IMR-90 (cell line): ENCODE measurements around the gene SHB. TPM values are rescaled to one million over a fixed set of nuclear protein-coding genes. Genes with fewer than 3 reads are reported as not detected.

Source experiments
- ATAC-seq: fragments of 200-7000 bp; cut with Tn5 transposase; 2 replicates; pipeline ENCODE4 v1.9.1; 2020; ENCODE audit warnings: low read depth, mild to moderate bottlenecking, moderate library complexity
- BruUV-seq: library from RNA; stranded (reverse); fragments of 400-500 nt; replicated peaks from 2 replicates; lab custom pipeline; 2021; lab: Mats Ljungman, UMichigan
- CTCF ChIA-PET: fragments of 300-600 bp; formaldehyde crosslinking; extraction: SDS; loops from one replicate; lab custom pipeline; 2021; ENCODE audit warnings: antibody characterized with exemption; lab: Yijun Ruan, JAX
- POLR2A ChIA-PET: fragments of 300-600 bp; sonication (Branson Sonifier 250); formaldehyde crosslinking; loops from one replicate; lab custom pipeline; 2022; ENCODE audit warnings: antibody characterized with exemption; ENCODE audit not compliant: unreplicated experiment; lab: Charles Lee
- DNase-seq: peaks from one replicate; pipeline ENCODE4 v3.0.0; 2013
- H2AFZ ChIP-seq: replicated peaks from 2 replicates; pipeline ENCODE3; 2013; ENCODE audit warnings: low read length, mild to moderate bottlenecking; ENCODE audit not compliant: poor library complexity
- H2AK5ac ChIP-seq: 2 replicates; pipeline ENCODE4 v1.6.1; 2013; ENCODE audit warnings: low read depth, low read length, inconsistent platforms
- H2AK9ac ChIP-seq: replicated peaks from 2 replicates; pipeline ENCODE3; 2013; ENCODE audit warnings: mild to moderate bottlenecking, low read depth, low read length, moderate library complexity; ENCODE audit not compliant: poor library complexity
- H2BK120ac ChIP-seq: 2 replicates; pipeline ENCODE4 v1.6.1; 2013; ENCODE audit warnings: low read depth, low read length, inconsistent platforms
- H2BK15ac ChIP-seq: 3 replicates; pipeline ENCODE4 v1.6.1; 2013; ENCODE audit warnings: low read depth, low read length, inconsistent platforms
- H2BK20ac ChIP-seq: 2 replicates; pipeline ENCODE4 v1.6.1; 2013; ENCODE audit warnings: low read depth, mild to moderate bottlenecking, inconsistent platforms, low read length, moderate library complexity
- H2BK5ac ChIP-seq: 2 replicates; pipeline ENCODE4 v1.6.1; 2013; ENCODE audit warnings: mild to moderate bottlenecking, low read depth, low read length, inconsistent platforms; ENCODE audit not compliant: poor library complexity, severe bottlenecking
- H3K14ac ChIP-seq: replicated peaks from 2 replicates; pipeline ENCODE4 v1.6.1; 2013; ENCODE audit warnings: low read depth, low read length, inconsistent platforms
- H3K18ac ChIP-seq: 2 replicates; pipeline ENCODE4 v1.6.1; 2013; ENCODE audit warnings: low read depth, low read length, control low read depth
- H3K23ac ChIP-seq: 2 replicates; pipeline ENCODE4 v1.6.1; 2013; ENCODE audit warnings: low read depth, low read length, inconsistent platforms
- H3K27ac ChIP-seq: 2 replicates; pipeline ENCODE4 v1.5.1; 2013; ENCODE audit warnings: mild to moderate bottlenecking, control low read depth, low read length; ENCODE audit not compliant: insufficient read depth
- H3K27me3 ChIP-seq: 2 replicates; pipeline ENCODE4 v1.6.1; 2013; ENCODE audit warnings: low read length; ENCODE audit not compliant: control insufficient read depth, insufficient read depth
- H3K36me3 ChIP-seq: 2 replicates; pipeline ENCODE4 v1.6.1; 2013; ENCODE audit warnings: low read length, mixed read lengths; ENCODE audit not compliant: control insufficient read depth, insufficient read depth
- H3K4ac ChIP-seq: 2 replicates; pipeline ENCODE4 v1.6.1; 2013; ENCODE audit warnings: low read depth, low read length, inconsistent platforms
- H3K4me1 ChIP-seq: 2 replicates; pipeline ENCODE4 v1.6.1; 2013; ENCODE audit warnings: low read length, mixed read lengths; ENCODE audit not compliant: control insufficient read depth, insufficient read depth
- H3K4me2 ChIP-seq: 2 replicates; pipeline ENCODE4 v1.6.1; 2013; ENCODE audit warnings: low read depth, mild to moderate bottlenecking, control low read depth, low read length, moderate library complexity
- H3K4me3 ChIP-seq: 2 replicates; pipeline ENCODE4 v1.5.1; 2013; ENCODE audit warnings: low read depth, mild to moderate bottlenecking, control low read depth, low read length, moderate library complexity; ENCODE audit not compliant: insufficient read depth
- H3K56ac ChIP-seq: 2 replicates; pipeline ENCODE4 v1.6.1; 2013; ENCODE audit warnings: low read length, inconsistent platforms; ENCODE audit not compliant: insufficient read depth; ENCODE audit errors: extremely low read depth
- H3K79me1 ChIP-seq, 2 experiments: 2 replicates each; pipeline ENCODE4 v1.6.1; 2013; ENCODE audit warnings: low read length in 2 of 2, inconsistent platforms in 1 of 2, low read depth in 1 of 2
- H3K9ac ChIP-seq: 2 replicates; pipeline ENCODE4 v1.6.1; 2013; ENCODE audit warnings: low read depth, low read length, control low read depth
- H3K9me1 ChIP-seq: 2 replicates; pipeline ENCODE4 v1.6.1; 2013; ENCODE audit warnings: low read length, inconsistent platforms; ENCODE audit not compliant: insufficient read depth
- H3K9me3 ChIP-seq: 2 replicates; pipeline ENCODE4 v1.6.1; 2013; ENCODE audit warnings: low read length; ENCODE audit not compliant: control insufficient read depth, insufficient read depth
- H4K20me1 ChIP-seq: 2 replicates; pipeline ENCODE4 v1.6.1; 2013; ENCODE audit warnings: low read length, inconsistent platforms; ENCODE audit not compliant: insufficient read depth
- H4K5ac ChIP-seq: 2 replicates; pipeline ENCODE4 v1.6.1; 2013; ENCODE audit warnings: mild to moderate bottlenecking, low read depth, low read length, control low read depth
- H4K8ac ChIP-seq, 2 experiments: 2 replicates each; pipeline ENCODE4 v1.6.1; 2013; ENCODE audit warnings: low read depth in 2 of 2, low read length in 2 of 2, control low read depth in 1 of 2, inconsistent platforms in 1 of 2
- H4K91ac ChIP-seq: 2 replicates; pipeline ENCODE4 v1.6.1; 2013; ENCODE audit warnings: low read depth, low read length, inconsistent platforms; ENCODE audit not compliant: insufficient read depth
- BHLHE40 ChIP-seq: fragments of 150-350 bp; IDR thresholded peaks from 2 replicates; pipeline ENCODE4 v1.6.1; 2016; ENCODE audit warnings: mild to moderate bottlenecking, low read depth, low read length
- CHD1 ChIP-seq: IDR thresholded peaks from 2 replicates; pipeline ENCODE4 v1.6.1; 2012; ENCODE audit warnings: low read depth, low read length, improper control_type of control experiment
- MAFK ChIP-seq: IDR thresholded peaks from 2 replicates; pipeline ENCODE4 v1.6.1; 2012; ENCODE audit warnings: low read depth, low read length, improper control_type of control experiment
- MAZ ChIP-seq: IDR thresholded peaks from 2 replicates; pipeline ENCODE4 v1.6.1; 2012; ENCODE audit warnings: low read depth, mild to moderate bottlenecking, low read length, improper control_type of control experiment, moderate library complexity, borderline replicate concordance
- MXI1 ChIP-seq: IDR thresholded peaks from 2 replicates; pipeline ENCODE4 v1.6.1; 2012; ENCODE audit warnings: low read depth, mild to moderate bottlenecking, low read length, moderate library complexity, borderline replicate concordance
- NFE2L2 ChIP-seq: fragments of 150-350 bp; IDR thresholded peaks from 2 replicates; pipeline ENCODE4 v1.6.1; 2016; ENCODE audit warnings: low read depth, mild to moderate bottlenecking, low read length
- POLR2A ChIP-seq: IDR thresholded peaks from 2 replicates; pipeline ENCODE4 v1.6.1; 2012; ENCODE audit warnings: mild to moderate bottlenecking, low read depth, low read length
- RFX5 ChIP-seq: IDR thresholded peaks from 2 replicates; pipeline ENCODE4 v1.8.0; 2012; ENCODE audit warnings: low read depth, mild to moderate bottlenecking, low read length, moderate library complexity
- SMC3 ChIP-seq: fragments of 150-350 bp; IDR thresholded peaks from 2 replicates; pipeline ENCODE4 v1.6.1; 2016; ENCODE audit warnings: low read depth, mild to moderate bottlenecking, antibody characterized with exemption, low read length, moderate library complexity
- WGBS, 2 experiments: methylation state at CpG; one replicate each; pipeline versions ENCODE4 v1.1.5 to v1.1.7; 2013; ENCODE audit warnings: missing lambda C conversion rate in 2 of 2; ENCODE audit not compliant: insufficient read length in 1 of 2; ENCODE audit errors: extremely low coverage in 2 of 2; 5-methylcytosine and 5-hydroxymethylcytosine counted together
- dilution Hi-C: fragments of 300-500 bp; cut with HindIII; formaldehyde crosslinking; loops from one replicate; pipeline ENCODE4 v1.14.3; 2018; ENCODE audit warnings: low sequenced_read_pairs; ENCODE audit not compliant: unreplicated experiment
- in situ Hi-C: fragments of 300-500 bp; cut with MboI; formaldehyde crosslinking; loops from 3 replicates; pipeline ENCODE4 v1.14.3; 2019; ENCODE audit warnings: low sequenced_read_pairs, inconsistent platforms, mixed read lengths
- intact Hi-C: fragments of 100-400 bp; cut with micrococcal nuclease; formaldehyde crosslinking; loops from 2 replicates; pipeline ENCODE4 v1.10.0; 2022
- polyA plus RNA-seq, 3 experiments: library from polyadenylated mRNA; depleted of rRNA; stranded (reverse); fragments of >200 nt; gene quantifications; 2 replicates each; pipeline ENCODE4 v1.2.3, GENCODE V29; 2012; ENCODE audit warnings: low replicate concordance in 1 of 3
- total RNA-seq: library from RNA; depleted of rRNA; stranded (reverse); fragments of >200 nt; gene quantifications from 2 replicates; pipeline ENCODE4 v1.2.3, GENCODE V29; 2012
- TF ChIP-seq, protein P1 (sequence below): fragments of 150-350 bp; IDR thresholded peaks from 2 replicates; pipeline ENCODE4 v1.6.1; 2016; ENCODE audit warnings: low read depth, mild to moderate bottlenecking, low read length, moderate library complexity, borderline replicate concordance
- TF ChIP-seq, protein P2 (sequence below): fragments of 150-350 bp; IDR thresholded peaks from 2 replicates; pipeline ENCODE4 v1.6.1; 2017; ENCODE audit warnings: mild to moderate bottlenecking, antibody characterized with exemption, low read length, low read depth
- TF ChIP-seq, protein P3 (sequence below): conservative IDR thresholded peaks from 2 replicates; pipeline ENCODE4 v1.5.1; 2012; ENCODE audit warnings: mild to moderate bottlenecking, low read depth, low read length, improper control_type of control experiment

Gene SHB
- total and polyA plus RNA-seq, 2 of the 4 experiments (the other 2 are of a cell fraction), result 6.1 to 20.4 TPM

DNA sequence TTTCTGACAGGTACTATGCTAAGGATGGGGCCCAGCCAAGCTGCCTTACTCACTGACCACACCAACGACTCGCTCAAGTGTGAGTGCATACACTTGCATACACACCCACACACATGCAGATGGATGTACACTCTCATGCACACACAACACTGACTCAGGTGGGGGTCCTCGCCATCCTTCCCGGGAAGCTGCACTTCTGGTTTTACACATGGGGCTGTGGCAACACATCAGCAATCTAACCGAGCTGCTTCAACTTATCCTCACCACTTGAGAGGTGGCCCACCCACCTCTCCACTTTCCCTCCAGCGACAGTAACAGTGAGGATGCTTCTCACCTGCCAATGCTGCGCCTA is 97.9 kb downstream of the SHB start:
- peak overlapping the region; percentile 11 for H2AK9ac ChIP-seq
- ChIA-PET CTCF (no interaction called here), POLR2A (no interaction called here)
- peaks cover 51 to 89% of the 10 kb centered on the region in 2 experiments for H3K79me1 ChIP-seq
- no peak overlapping the region for H3K56ac ChIP-seq
- H2BK5ac ChIP-seq, result no peak overlapping the region
- H3K23ac ChIP-seq, result peak overlapping the region; percentile 4; the same call in 1 of the 2 replicates
- H3K18ac ChIP-seq, result no peak overlapping the region
- H4K8ac ChIP-seq, result no peak overlapping the region
- no peak overlapping the region for H2BK15ac ChIP-seq
- H2BK20ac ChIP-seq, result no peak overlapping the region
- H2BK120ac ChIP-seq, result no peak overlapping the region
- H3K27me3 ChIP-seq, result no peaks in the 10 kb centered on the region
- 65% methylated on average over 3 of the region's 7 CpGs; no CpG with 5 or more reads in 1 of the 2 experiments for WGBS, 2 experiments
- peaks cover 55% of the 10 kb centered on the region for H3K9me1 ChIP-seq
- no peak overlapping the region for H4K5ac ChIP-seq
- BruUV-seq, result no TSS peak
- DNase-seq (peak; percentile 72), ATAC-seq (no peak)
- TF ChIP-seq, protein P1, sequence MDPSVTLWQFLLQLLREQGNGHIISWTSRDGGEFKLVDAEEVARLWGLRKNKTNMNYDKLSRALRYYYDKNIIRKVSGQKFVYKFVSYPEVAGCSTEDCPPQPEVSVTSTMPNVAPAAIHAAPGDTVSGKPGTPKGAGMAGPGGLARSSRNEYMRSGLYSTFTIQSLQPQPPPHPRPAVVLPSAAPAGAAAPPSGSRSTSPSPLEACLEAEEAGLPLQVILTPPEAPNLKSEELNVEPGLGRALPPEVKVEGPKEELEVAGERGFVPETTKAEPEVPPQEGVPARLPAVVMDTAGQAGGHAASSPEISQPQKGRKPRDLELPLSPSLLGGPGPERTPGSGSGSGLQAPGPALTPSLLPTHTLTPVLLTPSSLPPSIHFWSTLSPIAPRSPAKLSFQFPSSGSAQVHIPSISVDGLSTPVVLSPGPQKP, result no peak
- TF ChIP-seq MAFK (no peak), RFX5 (no peak), MXI1 (no peak), SMC3 (no peak), POLR2A (no peak), CHD1 (no peak), NFE2L2 (no peak), BHLHE40 (no peak), MAZ (no peak)
- TF ChIP-seq, protein P2, sequence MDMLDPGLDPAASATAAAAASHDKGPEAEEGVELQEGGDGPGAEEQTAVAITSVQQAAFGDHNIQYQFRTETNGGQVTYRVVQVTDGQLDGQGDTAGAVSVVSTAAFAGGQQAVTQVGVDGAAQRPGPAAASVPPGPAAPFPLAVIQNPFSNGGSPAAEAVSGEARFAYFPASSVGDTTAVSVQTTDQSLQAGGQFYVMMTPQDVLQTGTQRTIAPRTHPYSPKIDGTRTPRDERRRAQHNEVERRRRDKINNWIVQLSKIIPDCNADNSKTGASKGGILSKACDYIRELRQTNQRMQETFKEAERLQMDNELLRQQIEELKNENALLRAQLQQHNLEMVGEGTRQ, result no peak
- TF ChIP-seq, protein P3, sequence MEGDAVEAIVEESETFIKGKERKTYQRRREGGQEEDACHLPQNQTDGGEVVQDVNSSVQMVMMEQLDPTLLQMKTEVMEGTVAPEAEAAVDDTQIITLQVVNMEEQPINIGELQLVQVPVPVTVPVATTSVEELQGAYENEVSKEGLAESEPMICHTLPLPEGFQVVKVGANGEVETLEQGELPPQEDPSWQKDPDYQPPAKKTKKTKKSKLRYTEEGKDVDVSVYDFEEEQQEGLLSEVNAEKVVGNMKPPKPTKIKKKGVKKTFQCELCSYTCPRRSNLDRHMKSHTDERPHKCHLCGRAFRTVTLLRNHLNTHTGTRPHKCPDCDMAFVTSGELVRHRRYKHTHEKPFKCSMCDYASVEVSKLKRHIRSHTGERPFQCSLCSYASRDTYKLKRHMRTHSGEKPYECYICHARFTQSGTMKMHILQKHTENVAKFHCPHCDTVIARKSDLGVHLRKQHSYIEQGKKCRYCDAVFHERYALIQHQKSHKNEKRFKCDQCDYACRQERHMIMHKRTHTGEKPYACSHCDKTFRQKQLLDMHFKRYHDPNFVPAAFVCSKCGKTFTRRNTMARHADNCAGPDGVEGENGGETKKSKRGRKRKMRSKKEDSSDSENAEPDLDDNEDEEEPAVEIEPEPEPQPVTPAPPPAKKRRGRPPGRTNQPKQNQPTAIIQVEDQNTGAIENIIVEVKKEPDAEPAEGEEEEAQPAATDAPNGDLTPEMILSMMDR, result no peak
- intact Hi-C loops, result no loop called here
- peak overlapping the region; percentile 64; the same call in 1 of the 2 replicates for H2AK5ac ChIP-seq
- H4K20me1 ChIP-seq, result peaks cover 27% of the 10 kb centered on the region
- H3K9me3 ChIP-seq, result no peaks in the 10 kb centered on the region
- H3K4me2 ChIP-seq, result no peak overlapping the region
- H2AFZ ChIP-seq, result peak overlapping the region; percentile 2
- in situ Hi-C loops, result no loop called here
- peaks cover 41% of the 10 kb centered on the region for H3K36me3 ChIP-seq
- H3K4me1 ChIP-seq, result peaks cover 41% of the 10 kb centered on the region
- no peak overlapping the region; the same call in 1 of the 2 replicates for H3K14ac ChIP-seq
- H3K27ac ChIP-seq, result no peak overlapping the region
- peak overlapping the region; percentile 6; the same call in 1 of the 2 replicates for H4K91ac ChIP-seq
- H3K9ac ChIP-seq, result no peak overlapping the region
- no peak overlapping the region for H3K4me3 ChIP-seq
- dilution Hi-C loops, result no loop called here
- H3K4ac ChIP-seq, result 0 out of 2 replicates have a peak overlapping the region, but pooled peaks have one; percentile 16
